ENCODE measurements around the gene CSRP3.

CSRP3 gene

GRCh38 chr11:19220903-19221724 lies 19.3 kb upstream of the CSRP3 start:
- no peaks in the 10 kb centered on the region for H3K4me1 ChIP-seq (ENCODE audit: control insufficient read depth in 1 of 2, insufficient read depth in 2 of 2, low read length in 2 of 2)
- H3K27me3 ChIP-seq (ENCODE audit: low read depth, low read length): no peaks in the 10 kb centered on the region
- H3K9me3 ChIP-seq (ENCODE audit: control insufficient read depth in 1 of 2, low read length in 2 of 2): no peaks in the 10 kb centered on the region
- no peaks in the 10 kb centered on the region for H3K36me3 ChIP-seq (ENCODE audit: control insufficient read depth in 1 of 2, insufficient read depth in 2 of 2, low read length in 2 of 2)
- no peak overlapping the region for H3K4me3 ChIP-seq (ENCODE audit: low read depth in 1 of 2, low read length in 2 of 2)
- H3K27ac ChIP-seq (ENCODE audit: low read length): no peak overlapping the region

DNA sequence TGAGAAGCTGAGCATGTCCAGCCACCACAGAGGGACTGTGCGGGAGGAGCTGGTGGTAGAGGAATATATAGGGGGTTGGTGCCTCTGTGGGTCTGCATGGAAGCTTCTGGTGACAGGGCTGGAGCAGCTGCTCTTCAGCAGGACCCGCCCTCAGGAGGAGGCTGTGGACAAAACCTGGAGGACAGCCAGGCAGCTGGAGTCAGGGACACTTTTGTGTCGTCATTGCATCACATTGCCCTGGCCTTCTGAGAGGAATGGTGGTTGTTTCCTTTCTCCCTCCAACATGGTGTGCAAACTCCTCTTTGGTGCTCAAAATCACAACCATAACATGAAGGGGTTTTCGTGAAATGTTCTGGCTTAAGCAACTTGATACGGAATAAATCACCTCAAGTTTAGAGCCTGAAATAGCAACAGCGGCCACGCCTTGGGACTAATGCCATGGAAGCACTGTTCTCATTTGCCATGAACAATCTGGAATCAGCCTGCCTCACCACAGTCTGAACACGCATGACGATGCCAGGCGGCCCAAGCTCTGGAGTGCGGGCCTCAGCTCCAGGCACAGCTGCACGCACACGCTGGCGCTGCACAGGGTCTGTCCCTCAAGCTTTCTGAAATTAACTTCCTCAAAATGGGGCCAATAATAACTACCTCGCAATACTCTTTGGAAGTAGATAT lies 17.1 kb upstream of the CSRP3 start:
- H3K36me3 ChIP-seq (ENCODE audit: control insufficient read depth in 1 of 2, insufficient read depth in 2 of 2, low read length in 2 of 2): no peaks in the 10 kb centered on the region
- no peaks in the 10 kb centered on the region for H3K4me1 ChIP-seq (ENCODE audit: control insufficient read depth in 1 of 2, insufficient read depth in 2 of 2, low read length in 2 of 2)
- no peaks in the 10 kb centered on the region for H3K27me3 ChIP-seq (ENCODE audit: low read depth, low read length)
- H3K9me3 ChIP-seq (ENCODE audit: control insufficient read depth in 1 of 2, low read length in 2 of 2): no peaks in the 10 kb centered on the region
- no peak overlapping the region for H3K27ac ChIP-seq (ENCODE audit: low read length)
- H3K4me3 ChIP-seq (ENCODE audit: low read depth in 1 of 2, low read length in 2 of 2): no peak overlapping the region

DNA sequence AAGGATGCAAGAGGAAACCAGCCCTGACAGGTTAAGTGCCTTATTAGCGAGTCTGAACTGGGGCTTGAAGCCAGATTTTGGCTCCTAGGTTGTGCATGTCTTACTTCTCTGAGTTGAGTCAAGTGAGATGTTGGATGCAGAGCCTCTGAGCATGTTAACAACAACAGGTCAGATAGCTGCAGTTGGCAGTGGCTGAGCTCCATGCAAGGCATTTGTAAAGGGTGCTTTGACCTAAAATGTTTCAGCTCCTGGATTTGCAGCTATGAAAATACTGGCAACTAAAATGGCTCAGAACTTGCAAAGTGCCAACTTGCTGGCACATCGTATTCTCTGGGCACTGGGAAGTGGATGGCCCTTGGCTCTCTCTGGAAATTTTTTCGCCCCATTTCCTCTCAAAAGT lies 16.4 kb upstream of the CSRP3 start:
- H3K4me3 ChIP-seq (ENCODE audit: low read depth in 1 of 2, low read length in 2 of 2): no peak overlapping the region

DNA sequence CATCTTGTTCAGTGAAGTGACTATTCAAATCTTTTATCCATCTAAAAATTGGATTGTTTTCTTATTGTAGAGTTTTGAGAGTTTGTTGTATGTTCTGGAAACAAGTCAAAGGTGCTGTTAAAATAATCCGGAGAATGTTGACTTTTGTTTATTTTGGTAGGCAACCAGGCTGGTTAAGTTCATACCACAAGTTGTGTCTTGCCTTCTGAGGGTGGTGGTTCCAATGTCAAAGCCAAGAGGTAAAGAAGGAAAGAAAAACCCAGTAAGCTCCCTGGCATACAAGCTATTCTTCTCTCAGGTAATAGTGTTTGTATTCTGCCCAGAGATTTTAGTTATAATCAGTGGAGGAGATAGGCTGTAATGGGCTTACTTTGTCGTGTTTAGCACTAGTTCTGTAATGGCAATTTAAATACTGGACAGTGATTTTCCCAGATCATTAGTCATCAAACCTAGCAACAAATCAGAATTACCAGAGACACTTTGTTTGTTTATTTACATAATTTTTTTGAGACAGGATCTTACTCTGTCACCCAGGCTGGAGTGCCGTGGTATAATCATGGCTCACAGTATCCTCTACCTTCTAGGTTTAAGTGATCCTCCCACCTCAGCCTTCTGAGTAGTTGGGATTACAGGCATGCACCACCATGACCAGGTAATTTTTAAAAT lies 15.1 kb upstream of the CSRP3 start:
- no peaks in the 10 kb centered on the region for H3K36me3 ChIP-seq (ENCODE audit: control insufficient read depth in 1 of 2, insufficient read depth in 2 of 2, low read length in 2 of 2)
- H3K9me3 ChIP-seq (ENCODE audit: control insufficient read depth in 1 of 2, low read length in 2 of 2): no peaks in the 10 kb centered on the region
- H3K4me3 ChIP-seq (ENCODE audit: low read depth in 1 of 2, low read length in 2 of 2): no peak overlapping the region
- no peak overlapping the region for H3K27ac ChIP-seq (ENCODE audit: low read length)
- H3K27me3 ChIP-seq (ENCODE audit: low read depth, low read length): no peaks in the 10 kb centered on the region
- H3K4me1 ChIP-seq (ENCODE audit: control insufficient read depth in 1 of 2, insufficient read depth in 2 of 2, low read length in 2 of 2): no peaks in the 10 kb centered on the region

More for the DNA sequence above, 16.4 kb upstream of the CSRP3 start:
- Histone ChIP-seq H3K27me3 (ENCODE audit: low read depth, low read length) (no peaks in the 10 kb centered on the region), H3K27ac (ENCODE audit: low read length) (no peak overlapping the region), H3K9me3 (ENCODE audit: control insufficient read depth in 1 of 2, low read length in 2 of 2) (no peaks in the 10 kb centered on the region), H3K4me1 (ENCODE audit: control insufficient read depth in 1 of 2, insufficient read depth in 2 of 2, low read length in 2 of 2) (no peaks in the 10 kb centered on the region), H3K36me3 (ENCODE audit: control insufficient read depth in 1 of 2, insufficient read depth in 2 of 2, low read length in 2 of 2) (no peaks in the 10 kb centered on the region)

GRCh38 chr11:19216021-19216420 lies 14.2 kb upstream of the CSRP3 start:
- Histone ChIP-seq H3K36me3 (ENCODE audit: control insufficient read depth in 1 of 2, insufficient read depth in 2 of 2, low read length in 2 of 2) (no peaks in the 10 kb centered on the region), H3K27ac (ENCODE audit: low read length) (no peak overlapping the region), H3K4me3 (ENCODE audit: low read depth in 1 of 2, low read length in 2 of 2) (no peak overlapping the region), H3K27me3 (ENCODE audit: low read depth, low read length) (no peaks in the 10 kb centered on the region), H3K4me1 (ENCODE audit: control insufficient read depth in 1 of 2, insufficient read depth in 2 of 2, low read length in 2 of 2) (no peaks in the 10 kb centered on the region), H3K9me3 (ENCODE audit: control insufficient read depth in 1 of 2, low read length in 2 of 2) (no peaks in the 10 kb centered on the region)

DNA sequence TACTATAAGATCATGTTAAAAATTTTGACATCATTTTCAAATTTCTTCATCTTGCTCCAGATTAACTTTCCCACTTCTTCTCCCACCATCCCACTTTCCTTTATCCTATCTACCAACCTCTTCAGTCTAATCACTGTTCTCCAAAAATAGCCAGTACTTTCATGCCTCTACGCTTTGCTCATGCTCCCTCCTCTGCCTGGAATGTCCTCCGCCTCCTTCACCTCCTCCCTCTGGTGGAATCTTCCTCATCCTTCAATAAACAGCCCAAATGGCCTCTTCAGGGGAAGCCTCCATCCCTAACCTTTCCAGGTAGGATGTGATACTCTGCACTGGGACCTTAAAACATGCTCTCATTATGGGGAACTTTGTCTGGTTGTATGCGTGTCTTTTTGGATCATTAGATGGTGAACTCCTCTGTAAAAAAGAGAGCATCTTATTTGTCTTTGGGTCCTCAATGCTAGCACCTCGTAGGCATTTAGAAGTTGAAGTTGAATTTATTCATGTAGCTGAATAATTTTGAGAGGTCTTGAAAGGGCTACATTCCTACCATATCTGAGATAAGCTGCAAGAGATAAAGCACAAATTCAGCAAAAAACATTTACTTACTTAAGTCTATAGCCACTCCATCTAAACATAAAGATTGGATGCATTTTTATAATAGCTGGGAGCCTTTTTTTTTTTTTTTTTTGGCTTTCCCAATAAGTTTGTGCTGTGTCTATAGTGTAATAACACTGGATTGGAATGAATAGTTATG lies 8.0 kb upstream of the CSRP3 start:
- Histone ChIP-seq H3K36me3 (ENCODE audit: control insufficient read depth in 1 of 2, insufficient read depth in 2 of 2, low read length in 2 of 2) (no peaks in the 10 kb centered on the region), H3K27me3 (ENCODE audit: low read depth, low read length) (no peaks in the 10 kb centered on the region), H3K9me3 (ENCODE audit: control insufficient read depth in 1 of 2, low read length in 2 of 2) (no peaks in the 10 kb centered on the region), H3K27ac (ENCODE audit: low read length) (no peak overlapping the region), H3K4me3 (ENCODE audit: low read depth in 1 of 2, low read length in 2 of 2) (no peak overlapping the region), H3K4me1 (ENCODE audit: control insufficient read depth in 1 of 2, insufficient read depth in 2 of 2, low read length in 2 of 2) (no peaks in the 10 kb centered on the region)

- Histone ChIP-seq H3K27ac (ENCODE audit: low read length) (no peak overlapping the region), H3K4me3 (ENCODE audit: low read depth in 1 of 2, low read length in 2 of 2) (no peak overlapping the region), H3K36me3 (ENCODE audit: control insufficient read depth in 1 of 2, insufficient read depth in 2 of 2, low read length in 2 of 2) (no peaks in the 10 kb centered on the region), H3K9me3 (ENCODE audit: control insufficient read depth in 1 of 2, low read length in 2 of 2) (no peaks in the 10 kb centered on the region), H3K27me3 (ENCODE audit: low read depth, low read length) (no peaks in the 10 kb centered on the region), H3K4me1 (ENCODE audit: control insufficient read depth in 1 of 2, insufficient read depth in 2 of 2, low read length in 2 of 2) (no peaks in the 10 kb centered on the region)
These were observed 7.3 kb upstream of the CSRP3 start for GRCh38 chr11:19208959-19209546.

DNA sequence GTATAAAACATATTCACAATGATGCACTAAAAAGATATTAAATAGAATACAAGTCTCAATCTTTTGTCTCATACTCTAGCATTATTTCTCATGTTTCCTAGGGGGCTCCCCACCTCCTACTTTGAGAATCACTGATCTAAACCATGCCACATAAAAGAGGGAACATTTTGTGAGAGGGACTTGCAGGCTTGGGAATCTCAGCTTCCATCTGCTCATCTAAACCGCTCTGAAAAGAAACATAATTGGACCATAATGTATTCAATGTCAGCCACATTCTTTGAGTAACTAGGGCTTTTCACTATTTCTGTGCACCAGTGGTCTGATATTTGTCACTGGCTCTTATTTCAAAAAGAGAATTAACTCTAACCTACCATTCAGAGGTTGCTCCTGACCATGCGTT lies 6.4 kb upstream of the CSRP3 start:
- H3K27me3 ChIP-seq (ENCODE audit: low read depth, low read length): no peaks in the 10 kb centered on the region
- no peaks in the 10 kb centered on the region for H3K4me1 ChIP-seq (ENCODE audit: control insufficient read depth in 1 of 2, insufficient read depth in 2 of 2, low read length in 2 of 2)
- no peaks in the 10 kb centered on the region for H3K36me3 ChIP-seq (ENCODE audit: control insufficient read depth in 1 of 2, insufficient read depth in 2 of 2, low read length in 2 of 2)
- H3K27ac ChIP-seq (ENCODE audit: low read length): no peak overlapping the region
- no peak overlapping the region for H3K4me3 ChIP-seq (ENCODE audit: low read depth in 1 of 2, low read length in 2 of 2)
- no peaks in the 10 kb centered on the region for H3K9me3 ChIP-seq (ENCODE audit: control insufficient read depth in 1 of 2, low read length in 2 of 2)

- no peaks in the 10 kb centered on the region for H3K4me1 ChIP-seq (ENCODE audit: control insufficient read depth in 1 of 2, insufficient read depth in 2 of 2, low read length in 2 of 2)
- no peaks in the 10 kb centered on the region for H3K9me3 ChIP-seq (ENCODE audit: control insufficient read depth in 1 of 2, low read length in 2 of 2)
- no peak overlapping the region for H3K27ac ChIP-seq (ENCODE audit: low read length)
- H3K4me3 ChIP-seq (ENCODE audit: low read depth in 1 of 2, low read length in 2 of 2): no peak overlapping the region
- no peaks in the 10 kb centered on the region for H3K27me3 ChIP-seq (ENCODE audit: low read depth, low read length)
- H3K36me3 ChIP-seq (ENCODE audit: control insufficient read depth in 1 of 2, insufficient read depth in 2 of 2, low read length in 2 of 2): no peaks in the 10 kb centered on the region
These were observed 3.1 kb upstream of the CSRP3 start for GRCh38 chr11:19204836-19205235.

DNA sequence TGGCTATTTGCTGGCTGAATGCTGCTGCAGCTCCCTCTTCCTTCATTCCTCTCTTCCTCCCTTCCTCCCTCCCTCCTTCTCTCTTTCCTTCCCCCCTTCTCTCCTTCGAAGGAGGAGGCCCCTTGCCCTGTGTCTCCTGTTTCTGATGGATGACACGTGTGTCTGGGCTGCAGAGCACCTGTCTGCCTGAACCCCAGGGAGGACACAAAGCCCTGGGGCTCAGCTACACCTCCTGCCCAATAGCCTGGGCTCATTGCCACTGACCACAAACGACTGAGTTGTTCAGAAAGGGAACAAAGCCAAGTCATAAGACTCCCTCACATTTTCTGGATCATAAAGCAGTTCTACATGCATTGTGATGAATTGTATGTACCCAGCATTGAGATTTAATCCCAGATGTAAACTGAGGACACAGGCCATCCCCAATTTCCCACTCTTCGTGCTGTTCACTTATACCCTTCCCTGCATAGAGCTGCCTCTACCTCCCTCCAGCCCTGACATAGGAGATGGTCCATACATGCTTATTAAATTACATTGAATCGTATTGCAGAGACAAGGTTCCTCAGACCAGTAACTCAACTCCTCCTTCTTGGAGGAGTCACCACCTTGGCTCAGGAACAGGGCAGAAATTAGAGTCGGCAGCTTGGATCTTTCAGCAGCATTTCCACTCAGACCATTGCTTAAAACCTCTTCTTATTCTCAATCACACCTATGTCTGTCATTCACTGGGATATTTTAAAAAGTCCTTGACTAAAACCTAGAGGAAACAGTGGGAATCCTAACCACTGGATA lies 1.2 kb downstream of the CSRP3 start:
- H3K4me3 ChIP-seq (ENCODE audit: low read depth in 1 of 2, low read length in 2 of 2): no peak overlapping the region
- H3K9me3 ChIP-seq (ENCODE audit: control insufficient read depth in 1 of 2, low read length in 2 of 2): no peaks in the 10 kb centered on the region
- no peaks in the 10 kb centered on the region for H3K27me3 ChIP-seq (ENCODE audit: low read depth, low read length)
- no peaks in the 10 kb centered on the region for H3K36me3 ChIP-seq (ENCODE audit: control insufficient read depth in 1 of 2, insufficient read depth in 2 of 2, low read length in 2 of 2)
- H3K4me1 ChIP-seq (ENCODE audit: control insufficient read depth in 1 of 2, insufficient read depth in 2 of 2, low read length in 2 of 2): no peaks in the 10 kb centered on the region
- no peak overlapping the region for H3K27ac ChIP-seq (ENCODE audit: low read length)
